GM12864 (cell line): ENCODE results near the gene AP1AR.

Experiments used
- DNase-seq: peaks from one replicate; pipeline ENCODE4 v3.0.0-alpha.2; 2011; ENCODE audit warnings: low read depth
- H3K4me3 ChIP-seq: 2 replicates; pipeline ENCODE4 v1.5.1; 2011; ENCODE audit warnings: mild to moderate bottlenecking, low read depth, low read length, control low read depth
- CTCF ChIP-seq: IDR thresholded peaks from 2 replicates; pipeline ENCODE4 v1.5.1; 2011; ENCODE audit warnings: low read depth, mild to moderate bottlenecking, moderate library complexity, low read length, control low read depth, inconsistent platforms; ENCODE audit errors: missing control alignments

AP1AR gene

GRCh38 chr4:112231779-112232713 is at the start of gene AP1AR:
Gene AP1AR, plus strand, starts transcription at chr4:112231787. Its CDS starts 305 bp downstream, at chr4:112232092.
- peak; percentile 52 for DNase-seq
- TF ChIP-seq CTCF, result peak; percentile 50
- H3K4me3 ChIP-seq, result peak within 1 kb of the TSS; percentile 93

- H3K4me3 ChIP-seq, result no peak overlapping the region
- DNase-seq, result no peak
- TF ChIP-seq CTCF, result no peak
These were observed 49.0 kb upstream of the AP1AR start for GRCh38 chr4:112182604-112183003.

- no peak overlapping the region for H3K4me3 ChIP-seq
- TF ChIP-seq CTCF, result no peak
- DNase-seq, result no peak
These were observed 48.3 kb upstream of the AP1AR start for GRCh38 chr4:112183252-112183651.

GRCh38 chr4:112184438-112184837 is 47.1 kb upstream of the AP1AR start:
- DNase-seq, result no peak
- no peak overlapping the region for H3K4me3 ChIP-seq
- TF ChIP-seq CTCF, result no peak

- no peak for TF ChIP-seq CTCF
- DNase-seq, result no peak
- H3K4me3 ChIP-seq, result no peak overlapping the region
These were observed 46.3 kb upstream of the AP1AR start for GRCh38 chr4:112185334-112185733.

- TF ChIP-seq CTCF, result no peak
- no peak overlapping the region for H3K4me3 ChIP-seq
- DNase-seq, result no peak
These were observed 45.6 kb upstream of the AP1AR start for GRCh38 chr4:112185740-112186670.
